Testis (tissue), 2 donors: ENCODE results near the gene ARF5.

Source experiments
- POLR2A ChIP-seq: fragments of 450-650 bp; IDR thresholded peaks from one replicate; pipeline ENCODE4 v1.6.1; 2017; ENCODE audit warnings: antibody characterized with exemption, mild to moderate bottlenecking, moderate library complexity
- TF ChIP-seq, protein P1 (sequence below), 3 experiments: fragments of 450-650 bp in 2 of 3; fragments of 200-600 bp in 1 of 3; sonication (generic) in 1 of 3; IDR thresholded peaks; one replicate each; pipeline ENCODE4 v1.5.1; 2016 to 2019; ENCODE audit warnings: antibody characterized with exemption in 3 of 3, mild to moderate bottlenecking in 2 of 3, moderate library complexity in 1 of 3

DNA sequence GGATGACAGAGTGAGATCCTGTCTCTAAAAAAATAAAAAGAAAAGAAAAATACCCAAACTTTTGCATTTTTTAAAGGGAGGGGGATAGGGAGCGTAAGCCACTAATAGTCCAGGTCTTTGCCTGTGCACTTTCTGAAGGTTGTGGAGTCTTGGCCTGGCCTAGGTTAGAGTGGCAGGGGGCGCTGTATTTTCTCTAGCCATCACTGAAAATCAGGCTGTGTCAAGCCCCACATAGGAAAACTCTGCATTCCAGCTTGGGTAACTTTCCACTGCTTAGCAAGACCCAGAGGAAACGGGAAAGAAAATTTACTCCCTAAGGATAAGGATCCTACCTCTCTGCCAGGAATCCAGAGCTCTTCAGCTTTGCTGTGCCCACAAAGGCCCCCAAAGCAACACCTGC is 40.2 kb downstream of the ARF5 start:
- TF ChIP-seq, protein P1, sequence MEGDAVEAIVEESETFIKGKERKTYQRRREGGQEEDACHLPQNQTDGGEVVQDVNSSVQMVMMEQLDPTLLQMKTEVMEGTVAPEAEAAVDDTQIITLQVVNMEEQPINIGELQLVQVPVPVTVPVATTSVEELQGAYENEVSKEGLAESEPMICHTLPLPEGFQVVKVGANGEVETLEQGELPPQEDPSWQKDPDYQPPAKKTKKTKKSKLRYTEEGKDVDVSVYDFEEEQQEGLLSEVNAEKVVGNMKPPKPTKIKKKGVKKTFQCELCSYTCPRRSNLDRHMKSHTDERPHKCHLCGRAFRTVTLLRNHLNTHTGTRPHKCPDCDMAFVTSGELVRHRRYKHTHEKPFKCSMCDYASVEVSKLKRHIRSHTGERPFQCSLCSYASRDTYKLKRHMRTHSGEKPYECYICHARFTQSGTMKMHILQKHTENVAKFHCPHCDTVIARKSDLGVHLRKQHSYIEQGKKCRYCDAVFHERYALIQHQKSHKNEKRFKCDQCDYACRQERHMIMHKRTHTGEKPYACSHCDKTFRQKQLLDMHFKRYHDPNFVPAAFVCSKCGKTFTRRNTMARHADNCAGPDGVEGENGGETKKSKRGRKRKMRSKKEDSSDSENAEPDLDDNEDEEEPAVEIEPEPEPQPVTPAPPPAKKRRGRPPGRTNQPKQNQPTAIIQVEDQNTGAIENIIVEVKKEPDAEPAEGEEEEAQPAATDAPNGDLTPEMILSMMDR (IDR thresholded peaks at IDR 0.05) = no peak
- no peak for TF ChIP-seq POLR2A
